WTC11 (cell line): ENCODE results near the gene PPP1R14C. TPM values are rescaled to one million over a fixed set of nuclear protein-coding genes. Genes with fewer than 3 reads are reported as not detected.

Source experiments
- ATAC-seq: fragments of 200-7000 bp; cut with Tn5 transposase; 2 replicates; pipeline ENCODE4 v1.10.0; 2021; ENCODE audit warnings: mild to moderate bottlenecking, moderate library complexity
- CTCF ChIA-PET: fragments of 300-600 bp; sonication (Branson Sonifier 250); formaldehyde crosslinking; loops from one replicate; lab custom pipeline; 2021; ENCODE audit warnings: antibody characterized with exemption; lab: Charles Lee
- POLR2A ChIA-PET: fragments of 350-600 bp; sonication (Branson Sonifier 250); formaldehyde crosslinking; loops from one replicate; lab custom pipeline; 2021; ENCODE audit warnings: antibody characterized with exemption; lab: Charles Lee
- DNase-seq: peaks from one replicate; pipeline ENCODE4 v3.0.0; 2021; ENCODE audit warnings: low spot score
- H3K27ac Mint-ChIP-seq: 2 replicates; pipeline ENCODE4 v1.8.0; 2021; ENCODE audit warnings: mixed read lengths
- H3K27me3 Mint-ChIP-seq: 2 replicates; pipeline ENCODE4 v1.8.0; 2021; ENCODE audit warnings: low read depth, mild to moderate bottlenecking, moderate library complexity, mixed read lengths
- H3K36me3 Mint-ChIP-seq: 2 replicates; pipeline ENCODE4 v1.8.0; 2021; ENCODE audit warnings: mixed read lengths
- H3K4me1 Mint-ChIP-seq: 2 replicates; pipeline ENCODE4 v1.8.0; 2022; ENCODE audit warnings: mixed read lengths
- H3K4me3 Mint-ChIP-seq: 2 replicates; pipeline ENCODE4 v1.8.0; 2021; ENCODE audit warnings: mild to moderate bottlenecking, moderate library complexity, mixed read lengths
- H3K9me3 Mint-ChIP-seq: 2 replicates; pipeline ENCODE4 v1.8.0; 2021; ENCODE audit warnings: mixed read lengths
- CREB1 ChIP-seq: sonication (generic); formaldehyde crosslinking; IDR thresholded peaks from 2 replicates; pipeline ENCODE4 v1.8.0; 2023; ENCODE audit warnings: mild to moderate bottlenecking, missing genetic modification reagents
- CTCF ChIP-seq: fragments of 200-600 bp; IDR thresholded peaks from 2 replicates; pipeline ENCODE4 v1.8.0; 2022; ENCODE audit warnings: antibody characterized with exemption
- ELF4 ChIP-seq: sonication (generic); formaldehyde crosslinking; IDR thresholded peaks from 2 replicates; pipeline ENCODE4 v1.8.1; 2022; ENCODE audit warnings: low read depth, mild to moderate bottlenecking, moderate library complexity, missing genetic modification reagents
- FOXJ3 ChIP-seq: sonication (generic); formaldehyde crosslinking; IDR thresholded peaks from 2 replicates; pipeline ENCODE4 v1.9.0; 2021; ENCODE audit warnings: missing genetic modification reagents, mild to moderate bottlenecking, borderline replicate concordance
- FOXP1 ChIP-seq: sonication (generic); formaldehyde crosslinking; IDR thresholded peaks from 2 replicates; pipeline ENCODE4 v1.8.0; 2022; ENCODE audit warnings: missing genetic modification reagents, mild to moderate bottlenecking, moderate library complexity, borderline replicate concordance
- GABPB1 ChIP-seq: sonication (generic); formaldehyde crosslinking; IDR thresholded peaks from 2 replicates; pipeline ENCODE4 v1.8.1; 2023; ENCODE audit warnings: mild to moderate bottlenecking, missing genetic modification reagents
- GTF2I ChIP-seq: fragments of 250-450 bp; sonication (Bioruptor Pico); conservative IDR thresholded peaks from 2 replicates; pipeline ENCODE4 v1.4.0; 2021; ENCODE audit warnings: mild to moderate bottlenecking
- HMGA2 ChIP-seq: fragments of 250-450 bp; sonication (Bioruptor Pico); IDR thresholded peaks from 2 replicates; pipeline ENCODE4 v1.4.0; 2021; ENCODE audit warnings: mild to moderate bottlenecking, moderate library complexity
- KAT7 ChIP-seq: sonication (generic); formaldehyde crosslinking; IDR thresholded peaks from 2 replicates; pipeline ENCODE4 v1.8.1; 2023; ENCODE audit warnings: missing genetic modification reagents, mild to moderate bottlenecking, borderline replicate concordance
- MYBL2 ChIP-seq: sonication (generic); formaldehyde crosslinking; IDR thresholded peaks from 2 replicates; pipeline ENCODE4 v1.8.1; 2023; ENCODE audit warnings: mild to moderate bottlenecking, moderate library complexity, missing genetic modification reagents
- NFATC4 ChIP-seq: fragments of 250-450 bp; sonication (Bioruptor Pico); IDR thresholded peaks from 2 replicates; pipeline ENCODE4 v1.9.0; 2021; ENCODE audit warnings: mild to moderate bottlenecking
- NFE2L1 ChIP-seq: sonication (generic); formaldehyde crosslinking; IDR thresholded peaks from 2 replicates; pipeline ENCODE4 v1.8.1; 2023; ENCODE audit warnings: missing genetic modification reagents
- NFYB ChIP-seq: sonication (generic); formaldehyde crosslinking; conservative IDR thresholded peaks from 2 replicates; pipeline ENCODE4 v1.8.0; 2022; ENCODE audit warnings: low read depth, missing genetic modification reagents
- NR2C2 ChIP-seq: sonication (generic); formaldehyde crosslinking; IDR thresholded peaks from 2 replicates; pipeline ENCODE4 v1.8.0; 2022; ENCODE audit warnings: mild to moderate bottlenecking, missing genetic modification reagents
- ZNF263 ChIP-seq: sonication (generic); formaldehyde crosslinking; IDR thresholded peaks from 2 replicates; pipeline ENCODE4 v1.8.1; 2022; ENCODE audit warnings: low read depth, mild to moderate bottlenecking, moderate library complexity, missing genetic modification reagents
- ZNF671 ChIP-seq: fragments of 250-450 bp; sonication (Bioruptor Pico); IDR thresholded peaks from 2 replicates; pipeline ENCODE4 v1.8.0; 2021; ENCODE audit warnings: mild to moderate bottlenecking
- total RNA-seq: library from RNA; stranded (reverse); gene quantifications from 3 replicates; pipeline ENCODE4 v1.2.3, GENCODE V29; 2021
- TF ChIP-seq, protein P1 (sequence below): sonication (generic); formaldehyde crosslinking; IDR thresholded peaks from 2 replicates; pipeline ENCODE4 v1.8.0; 2023; ENCODE audit warnings: missing genetic modification reagents
- TF ChIP-seq, protein P2 (sequence below): fragments of 250-450 bp; sonication (Bioruptor Pico); IDR thresholded peaks from 2 replicates; pipeline ENCODE4 v1.9.0; 2021; ENCODE audit warnings: moderate library complexity, mild to moderate bottlenecking, inconsistent platforms, borderline replicate concordance
- TF ChIP-seq, protein P3 (sequence below): sonication (generic); formaldehyde crosslinking; IDR thresholded peaks from 2 replicates; pipeline ENCODE4 v1.8.1; 2022; ENCODE audit warnings: mild to moderate bottlenecking, moderate library complexity, missing genetic modification reagents
- TF ChIP-seq, protein P4 (sequence below): sonication (generic); formaldehyde crosslinking; IDR thresholded peaks from 2 replicates; pipeline ENCODE4 v1.8.1; 2022; ENCODE audit warnings: low read depth, missing genetic modification reagents, borderline replicate concordance

The PPP1R14C gene
- total RNA-seq, 1 experiment from 2014 or later, result 1.1 TPM

DNA sequence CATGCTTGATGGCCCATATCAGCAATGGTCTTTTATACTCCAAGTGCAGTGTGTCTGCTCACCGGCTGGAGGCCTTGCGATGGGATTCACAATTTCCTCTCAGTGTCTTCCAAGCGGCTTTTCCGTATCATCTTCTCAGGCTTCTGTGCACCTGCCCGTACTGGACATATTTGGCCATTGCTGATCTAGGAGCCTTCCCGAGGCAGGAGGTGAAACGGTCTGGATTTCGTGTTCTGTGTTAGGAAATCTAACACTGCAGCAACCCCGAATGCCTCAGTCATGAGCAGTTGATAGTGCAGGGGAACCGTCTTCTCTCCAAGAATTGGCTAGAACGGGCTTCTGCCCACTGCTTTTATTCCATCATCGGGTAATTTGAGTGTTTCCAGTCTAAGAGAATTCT, 60.5 kb downstream of the PPP1R14C start:
- TF ChIP-seq, protein P1, sequence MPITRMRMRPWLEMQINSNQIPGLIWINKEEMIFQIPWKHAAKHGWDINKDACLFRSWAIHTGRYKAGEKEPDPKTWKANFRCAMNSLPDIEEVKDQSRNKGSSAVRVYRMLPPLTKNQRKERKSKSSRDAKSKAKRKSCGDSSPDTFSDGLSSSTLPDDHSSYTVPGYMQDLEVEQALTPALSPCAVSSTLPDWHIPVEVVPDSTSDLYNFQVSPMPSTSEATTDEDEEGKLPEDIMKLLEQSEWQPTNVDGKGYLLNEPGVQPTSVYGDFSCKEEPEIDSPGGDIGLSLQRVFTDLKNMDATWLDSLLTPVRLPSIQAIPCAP (CRISPR knock-in tag), result no peak
- TF ChIP-seq KAT7 (CRISPR knock-in tag) (no peak), GABPB1 (CRISPR knock-in tag) (no peak), MYBL2 (CRISPR knock-in tag) (no peak), CREB1 (CRISPR knock-in tag) (no peak), FOXP1 (CRISPR knock-in tag) (no peak), NFATC4 (CRISPR knock-in tag) (no peak), ZNF263 (no peak)
- TF ChIP-seq, protein P2, sequence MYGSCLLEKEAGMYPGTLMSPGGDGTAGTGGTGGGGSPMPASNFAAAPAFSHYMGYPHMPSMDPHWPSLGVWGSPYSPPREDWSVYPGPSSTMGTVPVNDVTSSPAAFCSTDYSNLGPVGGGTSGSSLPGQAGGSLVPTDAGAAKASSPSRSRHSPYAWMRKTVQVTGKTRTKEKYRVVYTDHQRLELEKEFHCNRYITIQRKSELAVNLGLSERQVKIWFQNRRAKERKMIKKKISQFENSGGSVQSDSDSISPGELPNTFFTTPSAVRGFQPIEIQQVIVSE (CRISPR knock-in tag), result no peak
- TF ChIP-seq, protein P3, sequence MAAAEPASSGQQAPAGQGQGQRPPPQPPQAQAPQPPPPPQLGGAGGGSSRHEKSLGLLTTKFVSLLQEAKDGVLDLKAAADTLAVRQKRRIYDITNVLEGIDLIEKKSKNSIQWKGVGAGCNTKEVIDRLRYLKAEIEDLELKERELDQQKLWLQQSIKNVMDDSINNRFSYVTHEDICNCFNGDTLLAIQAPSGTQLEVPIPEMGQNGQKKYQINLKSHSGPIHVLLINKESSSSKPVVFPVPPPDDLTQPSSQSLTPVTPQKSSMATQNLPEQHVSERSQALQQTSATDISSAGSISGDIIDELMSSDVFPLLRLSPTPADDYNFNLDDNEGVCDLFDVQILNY (CRISPR knock-in tag), result no peak
- TF ChIP-seq, protein P4, sequence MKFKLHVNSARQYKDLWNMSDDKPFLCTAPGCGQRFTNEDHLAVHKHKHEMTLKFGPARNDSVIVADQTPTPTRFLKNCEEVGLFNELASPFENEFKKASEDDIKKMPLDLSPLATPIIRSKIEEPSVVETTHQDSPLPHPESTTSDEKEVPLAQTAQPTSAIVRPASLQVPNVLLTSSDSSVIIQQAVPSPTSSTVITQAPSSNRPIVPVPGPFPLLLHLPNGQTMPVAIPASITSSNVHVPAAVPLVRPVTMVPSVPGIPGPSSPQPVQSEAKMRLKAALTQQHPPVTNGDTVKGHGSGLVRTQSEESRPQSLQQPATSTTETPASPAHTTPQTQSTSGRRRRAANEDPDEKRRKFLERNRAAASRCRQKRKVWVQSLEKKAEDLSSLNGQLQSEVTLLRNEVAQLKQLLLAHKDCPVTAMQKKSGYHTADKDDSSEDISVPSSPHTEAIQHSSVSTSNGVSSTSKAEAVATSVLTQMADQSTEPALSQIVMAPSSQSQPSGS, result no peak
- Mint-ChIP-seq H3K4me1 (peaks cover 6% of the 10 kb centered on the region; the same call in 1 of the 2 replicates), H3K27ac (no peak overlapping the region), H3K27me3 (no peaks in the 10 kb centered on the region), H3K36me3 (no peaks in the 10 kb centered on the region), H3K9me3 (no peaks in the 10 kb centered on the region; the same call in 1 of the 2 replicates), H3K4me3 (no peak overlapping the region)
- ATAC-seq, result no peak
- no peak for DNase-seq
- POLR2A ChIA-PET, result no interaction called here
- CTCF ChIA-PET, result no interaction called here

GRCh38 chr6:150203871-150204545, 61.2 kb downstream of the PPP1R14C start:
- TF ChIP-seq NFE2L1 (CRISPR knock-in tag) (no peak), CTCF (no peak), NR2C2 (no peak), NFYB (no peak), FOXJ3 (no peak), HMGA2 (no peak), ZNF671 (CRISPR knock-in tag) (no peak), ELF4 (no peak), GTF2I (no peak)
- H3K36me3 Mint-ChIP-seq, result no peaks in the 10 kb centered on the region
- CTCF ChIA-PET, result no interaction called here
- H3K4me1 Mint-ChIP-seq, result peaks cover 6% of the 10 kb centered on the region; the same call in 1 of the 2 replicates
- H3K9me3 Mint-ChIP-seq, result no peaks in the 10 kb centered on the region; the same call in 1 of the 2 replicates
- H3K4me3 Mint-ChIP-seq, result no peak overlapping the region
- no peaks in the 10 kb centered on the region for H3K27me3 Mint-ChIP-seq
- POLR2A ChIA-PET, result no interaction called here
- no peak overlapping the region for H3K27ac Mint-ChIP-seq
- DNase-seq, result no peak
- no peak for ATAC-seq
